SJSA1 (cell line): ENCODE results near the gene KIF21A. TPM values are rescaled to one million over a fixed set of nuclear protein-coding genes. Genes with fewer than 3 reads are reported as not detected.

Experiments
- DNase-seq, 2 experiments: peaks; one replicate each; pipeline ENCODE4 v3.0.0-alpha.2; 2015 to 2020; ENCODE audit warnings: low spot score in 2 of 2, low read depth in 1 of 2
- H3K27ac ChIP-seq: fragments of 250-450 bp; sonication (Bioruptor Pico); 2 replicates; pipeline ENCODE4 v1.5.1; 2020; ENCODE audit warnings: mild to moderate bottlenecking, moderate library complexity
- H3K27me3 ChIP-seq: fragments of 250-450 bp; sonication (Bioruptor Pico); replicated peaks from 2 replicates; pipeline ENCODE4 v1.5.1; 2020; ENCODE audit warnings: mild to moderate bottlenecking, moderate library complexity
- H3K36me3 ChIP-seq: fragments of 250-450 bp; sonication (Bioruptor Pico); 2 replicates; pipeline ENCODE4 v1.5.1; 2020; ENCODE audit warnings: mild to moderate bottlenecking
- H3K4me1 ChIP-seq: fragments of 250-450 bp; sonication (Bioruptor Pico); replicated peaks from 2 replicates; pipeline ENCODE4 v1.6.1; 2021; ENCODE audit warnings: mild to moderate bottlenecking
- H3K4me3 ChIP-seq: fragments of 250-450 bp; sonication (Bioruptor Pico); 2 replicates; pipeline ENCODE4 v1.5.1; 2020; ENCODE audit warnings: mild to moderate bottlenecking
- H3K9me3 ChIP-seq: fragments of 250-450 bp; sonication (Bioruptor Pico); replicated peaks from 2 replicates; pipeline ENCODE4 v1.5.1; 2020; ENCODE audit warnings: mild to moderate bottlenecking
- total RNA-seq: library from RNA; depleted of rRNA; stranded (reverse); fragments of >200 nt; shearing (Covaris generic); gene quantifications from 2 replicates; pipeline ENCODE4 v1.2.3, GENCODE V29; 2014; rRNA removed

KIF21A gene
- total RNA-seq, 1 experiment from 2014 or later, result 1.2 TPM

GRCh38 chr12:39287817-39288216 lies 155.1 kb downstream of the KIF21A start:
- no peaks in the 10 kb centered on the region for H3K4me1 ChIP-seq
- H3K4me3 ChIP-seq, result no peak overlapping the region
- H3K27me3 ChIP-seq, result no peaks in the 10 kb centered on the region
- H3K27ac ChIP-seq, result no peak overlapping the region
- DNase-seq, result no peak
- no peaks in the 10 kb centered on the region for H3K36me3 ChIP-seq
- no peaks in the 10 kb centered on the region for H3K9me3 ChIP-seq

- H3K27ac ChIP-seq, result no peak overlapping the region
- H3K9me3 ChIP-seq, result no peaks in the 10 kb centered on the region
- H3K27me3 ChIP-seq, result no peaks in the 10 kb centered on the region
- no peak for DNase-seq
- H3K4me3 ChIP-seq, result no peak overlapping the region
- H3K36me3 ChIP-seq, result no peaks in the 10 kb centered on the region
- no peaks in the 10 kb centered on the region for H3K4me1 ChIP-seq
These were observed 155.5 kb downstream of the KIF21A start for GRCh38 chr12:39287409-39287808.

DNA sequence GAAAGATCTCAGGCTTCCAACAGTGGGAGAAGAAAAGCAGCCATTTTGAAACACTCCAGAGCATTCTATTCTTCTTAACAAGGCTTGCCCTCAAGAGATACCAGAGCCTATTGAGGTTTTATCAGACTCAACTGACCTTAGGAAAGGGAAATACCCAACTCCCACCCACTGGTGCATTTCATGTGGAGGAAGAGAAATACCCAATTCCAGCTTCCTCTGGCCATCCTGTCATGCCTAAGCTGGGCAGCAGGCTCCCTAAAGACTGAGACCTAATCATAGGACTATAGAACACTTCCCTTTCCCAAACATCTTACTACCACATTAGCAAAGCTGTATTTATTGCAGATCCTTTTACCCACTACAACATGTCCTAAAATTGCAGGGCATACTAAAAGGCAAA lies 164.5 kb downstream of the KIF21A start:
- no peaks in the 10 kb centered on the region for H3K9me3 ChIP-seq
- no peak for DNase-seq
- H3K36me3 ChIP-seq, result no peaks in the 10 kb centered on the region
- H3K4me1 ChIP-seq, result no peaks in the 10 kb centered on the region
- H3K4me3 ChIP-seq, result no peak overlapping the region
- H3K27ac ChIP-seq, result no peak overlapping the region
- no peaks in the 10 kb centered on the region for H3K27me3 ChIP-seq

DNA sequence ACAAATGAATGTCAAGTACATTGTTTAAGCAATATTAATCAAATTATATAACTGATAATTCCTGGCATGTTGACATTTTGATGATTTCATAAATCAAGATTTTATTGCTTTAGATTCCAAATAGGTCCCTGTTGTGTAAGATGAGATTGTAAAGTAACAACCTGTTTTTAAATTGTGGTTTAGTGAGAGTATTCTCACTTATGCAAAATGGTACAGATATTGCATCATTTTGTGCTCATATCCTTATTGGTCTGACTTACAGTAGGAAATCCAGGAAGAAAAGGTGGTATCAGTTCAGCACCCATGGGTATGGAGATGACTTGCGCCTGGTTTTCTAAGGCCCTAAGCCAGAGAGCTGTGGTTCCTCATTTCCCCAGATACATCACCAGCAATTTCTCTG lies 165.5 kb downstream of the KIF21A start:
- H3K9me3 ChIP-seq, result no peaks in the 10 kb centered on the region
- no peak overlapping the region for H3K27ac ChIP-seq
- no peak overlapping the region for H3K4me3 ChIP-seq
- H3K4me1 ChIP-seq, result no peaks in the 10 kb centered on the region
- H3K27me3 ChIP-seq, result no peaks in the 10 kb centered on the region
- DNase-seq, result no peak
- no peaks in the 10 kb centered on the region for H3K36me3 ChIP-seq

- no peak for DNase-seq
- H3K27me3 ChIP-seq, result no peaks in the 10 kb centered on the region
- H3K4me1 ChIP-seq, result no peaks in the 10 kb centered on the region
- no peak overlapping the region for H3K4me3 ChIP-seq
- H3K9me3 ChIP-seq, result no peaks in the 10 kb centered on the region
- no peaks in the 10 kb centered on the region for H3K36me3 ChIP-seq
- H3K27ac ChIP-seq, result no peak overlapping the region
These were observed 167.1 kb downstream of the KIF21A start for GRCh38 chr12:39275846-39276245.

DNA sequence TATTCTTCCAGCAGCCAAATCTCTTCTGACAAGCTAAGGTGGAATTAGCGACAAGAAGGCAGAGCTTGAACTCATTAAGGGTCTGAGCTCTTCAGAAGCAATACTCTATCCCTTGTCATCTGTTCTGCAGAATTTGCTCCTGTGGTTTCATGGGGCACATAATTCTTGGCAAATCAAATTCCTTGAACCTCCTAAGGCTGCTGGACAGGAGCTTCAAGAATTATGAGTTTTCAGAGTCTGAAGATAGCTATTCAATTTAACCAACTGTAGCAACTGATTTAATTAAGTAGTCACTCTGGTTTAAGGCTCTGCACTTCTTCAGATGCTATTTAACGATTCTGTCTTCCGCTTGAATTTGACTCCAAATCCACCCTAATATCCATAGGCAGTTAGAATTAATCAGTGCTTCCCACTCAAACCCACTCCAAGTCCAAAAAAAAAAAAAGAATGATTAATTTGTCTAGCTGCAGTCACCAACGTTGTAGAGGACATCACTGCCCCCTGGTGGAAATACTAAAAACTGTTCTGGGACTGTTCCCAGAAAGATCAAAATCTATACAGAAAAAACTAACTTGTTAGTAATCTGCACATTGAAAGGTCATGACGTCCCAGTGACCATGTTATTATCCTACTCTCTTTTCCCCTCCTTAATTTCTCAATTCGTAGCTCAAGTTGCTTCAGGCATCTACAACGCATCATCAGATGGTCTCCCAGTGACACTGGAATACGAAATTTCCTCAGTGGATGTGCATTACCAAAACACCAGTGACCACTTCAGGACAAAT lies 169.9 kb downstream of the KIF21A start:
- Histone ChIP-seq H3K9me3 (no peaks in the 10 kb centered on the region), H3K36me3 (no peaks in the 10 kb centered on the region), H3K27me3 (no peaks in the 10 kb centered on the region), H3K27ac (no peak overlapping the region), H3K4me1 (no peaks in the 10 kb centered on the region), H3K4me3 (no peak overlapping the region)
- peak in 1 of 2 experiments; percentile 28 for DNase-seq

DNA sequence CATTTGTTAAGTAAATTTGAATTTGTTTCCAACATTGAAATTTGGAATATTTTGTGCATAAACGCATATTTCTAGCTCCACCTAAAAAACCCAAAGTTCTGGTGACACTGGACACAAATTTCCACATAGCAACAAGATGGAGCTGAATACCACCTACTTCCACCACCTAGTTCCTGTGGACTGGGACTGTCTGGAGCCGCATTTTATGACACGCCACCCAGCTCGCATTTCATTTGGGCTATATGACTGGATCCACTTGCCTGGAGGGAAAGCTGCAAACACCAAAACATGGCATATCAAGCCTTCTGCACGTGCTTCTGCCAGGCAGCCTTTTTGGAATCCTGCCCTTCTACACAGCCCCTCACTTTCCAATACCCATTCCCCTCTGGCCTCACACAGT lies 173.4 kb downstream of the KIF21A start:
- H3K36me3 ChIP-seq, result no peaks in the 10 kb centered on the region
- no peak for DNase-seq
- no peaks in the 10 kb centered on the region for H3K27me3 ChIP-seq
- H3K27ac ChIP-seq, result no peak overlapping the region
- H3K4me3 ChIP-seq, result no peak overlapping the region
- H3K4me1 ChIP-seq, result no peaks in the 10 kb centered on the region
- H3K9me3 ChIP-seq, result no peaks in the 10 kb centered on the region

- Histone ChIP-seq H3K36me3 (no peaks in the 10 kb centered on the region), H3K27ac (no peak overlapping the region), H3K4me1 (no peaks in the 10 kb centered on the region), H3K4me3 (no peak overlapping the region), H3K9me3 (no peaks in the 10 kb centered on the region), H3K27me3 (no peaks in the 10 kb centered on the region)
- no peak for DNase-seq
These were observed 175.0 kb downstream of the KIF21A start for GRCh38 chr12:39267886-39268285.

DNA sequence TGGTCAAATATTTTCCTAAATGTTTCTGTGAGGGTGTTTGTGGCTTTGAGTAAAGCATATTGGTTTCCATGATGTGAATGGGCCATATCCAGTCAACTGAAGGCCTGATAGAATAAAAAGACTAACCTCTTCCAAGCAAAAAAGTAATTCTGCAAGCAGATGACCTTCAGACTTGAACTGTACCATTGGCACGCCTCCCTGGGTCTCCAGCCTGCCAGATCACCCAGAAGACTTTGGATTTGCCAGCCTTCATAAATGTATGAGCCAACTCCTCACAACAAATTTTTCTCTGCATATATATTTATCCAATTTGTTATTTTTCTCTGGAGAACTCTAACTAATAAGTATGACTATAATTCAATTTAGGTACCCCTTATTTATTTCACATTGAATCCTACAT lies 190.3 kb downstream of the KIF21A start:
- Histone ChIP-seq H3K4me3 (no peak overlapping the region), H3K27ac (no peak overlapping the region), H3K4me1 (no peaks in the 10 kb centered on the region), H3K9me3 (no peaks in the 10 kb centered on the region; the same call in 1 of the 2 replicates), H3K27me3 (no peaks in the 10 kb centered on the region), H3K36me3 (no peaks in the 10 kb centered on the region)
- no peak for DNase-seq

Other genes starting within 250 kb of the KIF21A start
- gene ABCD2, start 176.7 kb upstream of the KIF21A start, total RNA-seq, result not detected in 2 replicates